ENCODE data around the gene CDKAL1.

Gene CDKAL1

GRCh38 chr6:20877008-20877937 is 343.0 kb downstream of the CDKAL1 start:
- peak; percentile 51 for DNase-seq (ENCODE audit: low spot score)

DNA sequence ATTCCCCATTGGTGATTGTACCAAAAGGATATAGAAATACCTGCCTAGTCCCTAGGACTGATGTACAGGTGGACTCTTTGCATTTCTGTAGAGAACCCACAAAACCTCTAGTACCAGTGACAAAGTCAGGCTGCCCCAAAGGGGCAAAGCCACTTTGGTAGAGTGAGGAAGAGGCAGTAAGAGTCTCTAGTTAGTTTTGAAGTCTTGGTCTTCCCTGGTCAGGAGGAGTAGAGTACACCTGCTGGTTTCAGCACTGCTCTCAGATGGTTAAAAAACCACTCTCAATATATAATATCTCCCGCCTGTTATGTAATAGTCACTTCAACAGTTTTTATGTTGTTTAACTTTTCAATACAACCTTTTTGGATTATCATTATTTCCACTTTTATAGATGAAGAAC is 344.9 kb downstream of the CDKAL1 start:
- no peak for DNase-seq (ENCODE audit: low spot score)

DNA sequence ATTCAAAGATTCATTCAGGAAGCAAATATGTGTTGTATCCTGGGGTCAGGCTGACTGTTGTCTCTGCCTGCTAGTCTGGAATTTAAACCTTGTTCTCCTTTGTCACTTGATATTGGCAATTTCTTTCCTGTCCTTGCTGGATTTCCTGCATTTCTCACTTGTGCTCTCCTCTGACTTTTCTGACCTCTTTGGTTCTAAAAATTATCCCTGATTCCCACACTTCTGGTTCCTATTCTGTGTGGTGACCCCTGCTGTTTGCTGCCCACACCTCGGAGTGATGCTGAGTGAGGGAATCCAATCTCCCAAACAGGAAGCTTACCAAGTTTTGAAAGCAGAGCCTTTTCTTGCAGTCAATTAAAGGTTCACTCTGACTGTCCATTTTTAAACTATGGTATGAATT is 345.3 kb downstream of the CDKAL1 start:
- no peak for DNase-seq (ENCODE audit: low spot score)

DNA sequence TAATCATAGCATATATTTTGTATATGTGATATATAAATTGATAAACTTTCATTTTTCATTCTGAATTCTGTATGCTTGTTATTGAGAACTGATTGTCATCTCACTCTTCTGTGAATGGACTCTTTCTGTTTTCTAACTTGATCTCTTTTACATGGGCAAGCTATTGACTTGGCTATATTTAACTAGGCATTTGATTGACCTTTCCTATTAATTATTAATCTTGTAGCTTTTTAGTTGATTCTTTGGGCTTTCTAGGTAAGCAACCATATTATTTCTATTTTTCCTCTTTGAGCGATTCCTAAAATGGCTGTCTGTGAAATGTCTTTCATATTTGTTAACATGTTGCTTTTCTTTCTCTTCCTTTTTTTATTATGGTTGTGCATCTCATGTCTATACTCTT is 347.1 kb downstream of the CDKAL1 start:
- no peak for DNase-seq (ENCODE audit: low spot score)

DNA sequence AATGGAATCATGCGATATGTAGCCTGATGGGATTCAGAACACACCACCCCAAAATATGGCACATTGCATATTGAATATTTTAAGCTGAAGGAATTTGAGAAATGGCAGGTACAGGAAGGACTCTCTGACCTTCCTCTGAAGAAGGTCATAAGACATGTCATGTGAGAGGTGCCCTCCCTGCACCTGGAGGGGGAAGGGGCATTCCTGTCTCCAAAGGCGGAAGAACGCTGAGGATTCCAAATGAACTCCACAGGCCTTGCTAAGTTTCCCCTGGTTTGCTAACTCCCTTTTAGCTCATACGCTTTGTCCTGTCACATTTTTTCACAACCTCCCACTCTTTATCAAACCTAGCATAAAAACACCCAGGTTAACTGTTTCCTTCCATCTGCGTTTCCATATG is 347.8 kb downstream of the CDKAL1 start:
- DNase-seq (ENCODE audit: low spot score): no peak

DNA sequence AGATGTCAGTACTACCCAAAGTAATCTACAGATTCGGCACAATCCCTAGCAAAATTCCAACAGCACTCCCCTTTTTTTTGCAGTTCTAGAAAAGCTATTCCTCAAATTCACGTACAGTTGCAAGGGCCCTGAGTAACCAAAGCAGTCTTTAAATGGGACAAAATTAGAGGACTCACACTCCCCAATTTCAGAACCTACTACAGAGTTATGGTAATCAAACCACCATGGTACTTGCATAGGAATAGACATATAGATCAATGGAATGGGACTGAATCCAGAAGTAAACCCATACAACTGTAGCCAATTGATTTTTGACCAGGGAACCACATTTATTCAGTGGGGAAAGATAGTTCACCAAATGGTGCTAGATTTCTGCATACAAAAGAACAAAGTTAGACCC is 350.8 kb downstream of the CDKAL1 start:
- no peak for DNase-seq (ENCODE audit: low spot score)

DNA sequence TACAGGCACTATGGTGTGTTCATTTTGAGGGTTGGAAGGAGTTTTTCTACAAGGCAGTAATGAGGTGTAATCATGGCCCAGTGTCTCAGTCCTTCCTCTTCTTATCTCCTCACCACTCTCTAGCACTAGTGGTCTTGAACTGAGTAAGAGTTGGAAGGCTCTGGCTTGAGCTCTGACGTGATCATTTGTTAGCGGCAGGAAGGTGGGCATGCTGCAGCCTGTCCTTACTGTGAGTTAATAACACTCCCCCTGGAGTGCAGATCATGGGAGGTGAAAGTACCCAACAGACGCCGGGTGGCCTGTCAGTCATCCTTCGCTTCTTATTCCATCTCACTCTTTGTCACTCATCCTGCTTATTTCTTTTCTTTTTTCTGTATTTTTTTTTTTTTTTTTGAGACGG is 356.9 kb downstream of the CDKAL1 start:
- DNase-seq (ENCODE audit: low spot score): no peak

GRCh38 chr6:20892365-20892764 is 358.1 kb downstream of the CDKAL1 start:
- DNase-seq (ENCODE audit: low spot score): no peak

- DNase-seq (ENCODE audit: low spot score): no peak
Measured at GRCh38 chr6:20893412-20893811, 359.2 kb downstream of the CDKAL1 start.

DNA sequence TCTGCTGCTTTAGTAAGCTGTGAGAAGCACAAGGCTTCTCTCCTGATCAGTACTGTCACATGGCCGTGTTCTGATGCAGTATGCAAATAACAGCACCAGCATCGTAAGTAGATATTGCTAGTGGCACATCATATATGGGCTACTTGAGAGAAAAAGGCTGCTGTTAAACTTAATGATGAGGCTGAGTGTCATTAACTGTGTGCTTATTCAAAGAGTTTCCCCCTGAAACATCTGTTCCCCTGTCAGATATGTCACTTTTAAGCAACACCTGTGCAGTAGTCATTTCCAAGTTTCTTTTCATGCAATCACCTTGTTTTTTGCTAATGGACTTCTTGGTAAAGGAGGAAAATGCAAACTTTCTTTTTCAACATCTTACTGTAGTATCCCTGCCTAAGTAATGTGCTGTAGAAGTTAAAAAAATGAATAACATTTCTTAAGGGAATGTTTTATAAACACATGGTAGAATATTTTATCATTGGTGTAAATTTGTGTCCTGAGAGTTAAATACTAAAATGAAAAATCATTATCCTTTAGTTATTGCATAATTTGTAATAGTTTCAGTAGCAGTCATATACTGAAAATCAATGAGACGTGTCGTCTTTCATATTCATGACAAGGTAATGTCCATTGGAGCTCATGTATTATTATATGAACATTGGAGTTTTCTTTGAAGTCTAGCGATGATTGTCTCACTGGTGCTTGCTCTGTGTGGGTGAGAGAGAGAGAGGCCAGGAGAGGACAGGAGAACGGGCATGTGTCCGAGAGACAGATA is 366.3 kb downstream of the CDKAL1 start:
- DNase-seq (ENCODE audit: low spot score): no peak

- no peak for DNase-seq (ENCODE audit: low spot score)
Measured at GRCh38 chr6:20905377-20905776, 371.1 kb downstream of the CDKAL1 start.

DNA sequence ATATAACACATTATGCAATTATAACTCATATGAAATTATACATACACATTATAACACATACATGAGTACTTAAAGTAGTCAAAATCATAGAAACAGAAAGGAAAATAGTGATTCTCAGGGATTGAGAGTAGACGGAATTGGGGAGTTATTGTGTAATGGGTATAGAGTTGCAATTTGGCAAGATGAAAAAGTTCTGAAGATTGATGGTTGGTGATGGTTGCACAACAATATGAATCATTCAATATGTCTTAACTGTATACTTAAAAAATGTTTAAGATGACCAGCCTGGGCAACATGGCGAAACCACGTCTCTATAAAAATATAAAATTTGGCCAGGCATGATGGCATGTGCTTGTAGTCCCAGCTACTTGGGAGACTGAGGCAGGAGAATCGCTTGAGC is 372.7 kb downstream of the CDKAL1 start:
- DNase-seq (ENCODE audit: low spot score): no peak

GRCh38 chr6:20907486-20908071 is 373.3 kb downstream of the CDKAL1 start:
- no peak for DNase-seq (ENCODE audit: low spot score)

GRCh38 chr6:20909621-20910020 is 375.4 kb downstream of the CDKAL1 start:
- DNase-seq (ENCODE audit: low spot score): no peak

DNA sequence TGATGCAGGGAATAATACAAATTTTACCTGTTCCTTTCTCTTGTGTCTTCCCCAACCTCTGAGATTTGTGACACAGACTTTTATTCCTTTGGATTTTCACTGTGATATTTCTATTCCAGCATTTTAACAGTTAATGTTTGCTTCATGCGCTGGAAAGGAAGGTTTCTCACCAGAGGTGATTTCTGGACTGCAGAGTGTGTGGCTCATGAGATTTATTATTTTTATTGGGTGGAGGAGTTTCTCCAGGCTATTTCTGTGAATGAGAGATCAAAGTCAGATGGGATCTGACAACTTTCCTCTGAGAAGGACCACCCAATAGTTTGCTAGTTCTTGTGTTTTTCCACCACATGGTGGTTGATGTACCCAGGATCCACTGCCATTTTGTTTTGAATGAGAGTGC is 377.5 kb downstream of the CDKAL1 start:
- DNase-seq (ENCODE audit: low spot score): no peak

GRCh38 chr6:20915156-20915555 is 380.9 kb downstream of the CDKAL1 start:
- no peak for DNase-seq (ENCODE audit: low spot score)

GRCh38 chr6:20915626-20916025 is 381.4 kb downstream of the CDKAL1 start:
- no peak for DNase-seq (ENCODE audit: low spot score)

GRCh38 chr6:20916086-20916485 is 381.8 kb downstream of the CDKAL1 start:
- DNase-seq (ENCODE audit: low spot score): no peak

DNA sequence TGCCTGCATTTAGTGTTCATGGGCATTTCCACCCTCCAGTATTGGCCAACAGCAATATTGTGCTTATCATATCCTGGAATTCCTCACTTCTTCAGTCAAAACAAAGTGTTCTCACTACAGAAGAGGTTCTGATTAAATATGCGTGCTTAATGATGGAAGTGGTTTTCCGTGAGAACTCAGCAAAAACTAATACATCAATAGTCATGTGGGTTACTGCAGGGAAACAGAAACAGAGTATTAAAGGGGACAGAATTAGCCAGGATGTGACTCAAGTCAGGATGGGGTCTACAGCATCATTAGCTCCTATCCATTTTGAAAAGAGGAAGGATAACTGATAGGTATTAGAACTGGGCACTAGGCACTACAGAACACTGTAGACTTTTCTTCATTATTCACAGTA is 384.6 kb downstream of the CDKAL1 start:
- no peak for DNase-seq (ENCODE audit: low spot score)

GRCh38 chr6:20919677-20920385 is 385.6 kb downstream of the CDKAL1 start:
- no peak for DNase-seq (ENCODE audit: low spot score)

DNA sequence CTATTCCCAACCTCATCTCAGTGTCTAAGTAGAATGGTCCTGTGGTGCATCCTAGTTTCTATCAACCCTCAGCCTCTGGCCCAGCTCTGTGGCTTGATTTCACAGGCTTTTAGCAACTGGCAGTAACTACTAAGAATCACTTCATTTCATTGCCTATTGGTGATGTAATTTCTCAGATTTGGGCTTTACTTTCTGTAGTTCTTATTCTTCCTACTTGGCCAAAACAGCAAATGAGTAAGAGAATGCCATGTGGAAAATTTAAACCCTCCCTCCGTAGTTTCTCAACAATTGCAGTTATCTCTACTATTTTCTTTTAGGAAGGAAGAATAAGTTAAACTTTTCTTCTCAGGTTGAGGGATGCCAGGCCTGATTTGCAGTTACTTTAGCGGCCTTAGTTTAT is 387.3 kb downstream of the CDKAL1 start:
- no peak for DNase-seq (ENCODE audit: low spot score)

GRCh38 chr6:20922743-20923142 is 388.5 kb downstream of the CDKAL1 start:
- no peak for DNase-seq (ENCODE audit: low spot score)
